GM19467 (cell line): ENCODE measurements around the gene ALDH16A1.

Source experiments
- ATAC-seq: cut with Tn5 transposase; IDR thresholded peaks from one replicate; pipeline ENCODE4 v1.9.1; 2021; ENCODE audit warnings: mild to moderate bottlenecking, moderate library complexity; ENCODE audit not compliant: unreplicated experiment

ALDH16A1 gene

GRCh38 chr19:49423071-49423984 lies 29.7 kb upstream of the ALDH16A1 start, which contains the start of gene PTH2:
PTH2 (minus strand) TSS chr19:49423441; CDS start chr19:49423339, 102 bp downstream.
- no peak for ATAC-seq

DNA sequence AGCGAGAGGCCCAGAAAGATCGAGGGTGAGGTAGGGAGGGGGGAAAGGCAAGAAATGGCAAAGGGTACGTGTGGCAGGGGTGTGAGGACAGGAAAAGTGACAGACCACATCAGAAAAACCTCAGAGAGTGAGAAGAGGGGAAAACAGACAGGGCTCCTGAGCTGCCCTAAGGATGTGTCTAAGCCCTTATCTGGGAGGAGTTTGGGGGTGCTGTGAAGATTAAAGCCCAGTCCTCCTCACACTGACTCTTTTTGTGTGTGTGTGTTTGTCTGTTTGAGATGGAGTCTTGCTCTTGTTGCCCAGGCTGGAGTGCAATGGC lies 29.1 kb upstream of the ALDH16A1 start:
- no peak for ATAC-seq

DNA sequence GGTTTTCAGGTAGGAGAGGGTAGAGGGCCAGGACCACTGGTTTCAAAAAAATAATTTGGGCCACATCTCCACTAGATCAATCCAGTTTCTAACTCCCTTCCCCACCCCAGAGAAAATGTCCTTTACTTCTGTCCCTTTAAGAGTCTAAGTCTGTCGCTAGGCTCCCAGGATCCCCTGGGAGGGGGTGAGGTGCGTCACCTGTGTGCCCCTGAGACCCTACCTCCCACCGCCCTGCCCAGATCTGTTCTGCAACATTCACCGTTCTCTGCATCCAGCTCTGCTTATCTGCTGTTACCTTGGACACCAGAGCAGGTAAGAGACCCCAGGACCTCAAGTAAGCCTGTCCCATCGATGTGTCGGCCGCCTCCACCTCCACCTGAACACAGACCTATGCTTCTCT lies 27.8 kb upstream of the ALDH16A1 start, which contains the start of gene GFY:
GFY (plus strand) TSS at position 211 of the 400 bp plus-strand sequence. CDS start 1,043 bp downstream, outside the sequence.
- no peak for ATAC-seq

DNA sequence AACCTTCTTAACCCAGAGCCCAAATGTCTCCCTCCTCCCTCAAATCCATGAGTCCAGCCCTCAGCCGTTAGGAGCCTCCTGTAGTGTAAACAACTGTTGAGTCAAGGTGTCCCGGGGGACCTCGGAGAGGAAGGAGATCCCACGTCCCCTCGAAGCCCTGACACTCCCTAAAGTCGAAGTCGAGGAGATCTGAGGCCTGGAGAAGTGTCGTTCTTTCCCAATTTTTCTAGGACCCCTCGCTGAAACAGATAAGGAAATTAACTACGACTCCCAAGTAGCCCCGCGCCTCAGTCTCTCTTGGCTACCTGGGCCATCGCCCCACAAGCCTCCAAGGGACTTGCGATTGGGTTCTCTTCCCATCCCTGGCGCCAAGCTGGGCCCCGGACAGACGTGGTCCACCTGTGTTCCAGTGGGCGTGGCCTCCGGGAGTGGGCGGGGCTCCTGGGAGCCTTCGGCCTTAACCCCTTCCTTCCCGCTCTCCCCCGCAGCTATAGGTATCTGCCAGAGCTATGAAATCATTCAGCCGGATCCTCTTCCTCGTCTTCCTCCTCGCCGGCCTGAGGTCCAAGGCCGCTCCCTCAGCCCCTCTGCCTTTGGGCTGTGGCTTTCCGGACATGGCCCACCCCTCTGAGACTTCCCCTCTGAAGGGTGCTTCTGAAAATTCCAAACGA lies 27.0 kb upstream of the ALDH16A1 start:
- no peak for ATAC-seq

GRCh38 chr19:49427339-49427738 lies 25.7 kb upstream of the ALDH16A1 start:
- ATAC-seq: no peak

GRCh38 chr19:49427855-49428546 lies 25.0 kb upstream of the ALDH16A1 start:
- ATAC-seq: no peak

DNA sequence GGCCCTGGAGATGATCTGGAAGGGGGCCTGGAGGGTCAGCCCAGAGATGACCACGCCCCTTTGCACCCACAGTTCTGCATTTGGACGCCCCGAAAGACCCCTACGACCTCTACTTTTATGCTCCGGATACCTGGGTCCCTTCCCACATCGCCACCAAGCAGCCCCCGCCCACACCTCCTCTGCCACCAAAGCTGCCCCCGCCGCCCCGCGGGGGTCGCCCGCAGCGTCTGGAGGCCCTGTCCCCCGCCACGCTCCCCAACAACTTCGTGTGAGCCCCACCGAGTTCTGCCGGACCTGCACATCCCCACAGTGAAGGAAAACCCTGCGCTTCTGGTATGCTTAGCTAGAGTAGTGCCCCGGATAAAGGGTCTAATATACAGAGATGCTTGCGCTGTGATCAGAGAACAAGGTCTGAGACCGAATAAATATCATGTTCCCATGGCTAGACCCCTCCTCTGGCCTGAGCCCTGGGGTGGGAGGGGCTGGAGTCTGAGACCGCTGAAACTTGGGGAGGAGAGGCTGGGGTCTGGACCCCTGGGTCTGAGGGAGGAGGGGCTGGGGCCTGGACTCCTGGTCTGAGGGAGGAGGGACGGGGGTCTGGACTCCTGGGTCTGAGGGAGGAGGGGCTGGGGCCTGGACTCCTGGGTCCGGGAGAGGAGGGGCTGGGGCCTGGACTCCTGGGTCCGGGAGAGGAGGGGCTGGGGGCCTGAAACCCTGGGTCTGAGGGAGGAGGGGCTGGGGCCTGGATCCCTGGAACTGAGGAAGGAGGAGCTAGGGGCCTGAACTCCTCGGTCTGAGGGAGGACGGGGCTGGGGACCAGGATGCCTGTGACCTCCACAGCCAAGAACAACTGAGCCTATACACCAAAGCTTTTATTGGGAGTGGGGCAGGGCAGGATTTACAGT lies 24.2 kb upstream of the ALDH16A1 start:
- ATAC-seq: no peak

GRCh38 chr19:49430172-49430677 lies 22.8 kb upstream of the ALDH16A1 start:
- ATAC-seq: no peak

DNA sequence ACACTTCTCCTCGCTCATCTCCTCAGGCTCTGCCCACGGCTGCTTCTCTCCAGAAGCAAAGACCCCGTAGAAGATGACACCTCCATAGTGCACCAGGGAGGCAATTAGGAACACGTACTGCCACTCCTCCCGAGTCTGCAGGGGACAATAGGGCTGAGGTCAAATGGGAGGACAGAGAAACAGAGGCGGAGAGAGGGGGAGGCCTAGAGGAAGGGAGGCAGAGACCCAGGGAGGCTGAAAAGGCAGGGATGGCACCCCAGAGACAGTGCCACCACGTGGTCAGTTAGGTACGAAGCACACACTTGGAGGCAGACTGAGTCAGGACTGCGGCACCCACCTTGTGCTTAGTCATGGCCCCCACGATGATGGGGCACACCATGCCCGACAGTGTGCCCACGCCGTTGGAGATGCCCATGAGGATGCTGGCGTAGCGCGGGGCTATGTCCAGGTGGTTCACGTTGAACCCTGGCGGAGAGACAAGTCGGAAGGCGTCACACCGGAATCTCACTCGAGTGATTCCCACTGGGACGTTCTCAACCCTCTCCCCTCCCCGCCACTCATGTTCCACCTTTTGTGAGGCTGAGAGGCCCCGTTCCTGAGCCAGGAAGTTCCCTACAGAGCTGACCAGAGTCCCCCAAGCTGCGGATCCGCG lies 22.2 kb upstream of the ALDH16A1 start:
- no peak for ATAC-seq

DNA sequence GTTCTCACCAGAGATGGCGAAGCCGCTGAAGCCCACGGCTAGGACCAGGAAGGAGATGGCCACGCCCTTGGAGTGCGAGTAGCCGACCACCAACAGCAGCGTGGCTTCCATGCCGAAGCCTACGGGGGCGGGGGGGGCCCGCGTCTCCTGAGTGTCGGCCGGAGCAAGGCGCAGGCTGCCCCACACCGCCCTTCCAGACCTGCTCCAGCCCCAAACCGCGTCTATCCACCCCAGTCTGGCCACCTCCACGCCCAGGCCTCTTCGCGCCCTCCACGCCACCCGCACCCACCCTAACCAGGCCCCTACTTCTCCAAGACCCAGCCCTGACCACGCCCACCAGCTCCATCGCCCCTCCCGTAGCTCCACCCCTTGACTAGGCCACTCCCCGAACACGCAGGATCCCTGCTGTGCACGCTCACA lies 21.7 kb upstream of the ALDH16A1 start:
- no peak for ATAC-seq

DNA sequence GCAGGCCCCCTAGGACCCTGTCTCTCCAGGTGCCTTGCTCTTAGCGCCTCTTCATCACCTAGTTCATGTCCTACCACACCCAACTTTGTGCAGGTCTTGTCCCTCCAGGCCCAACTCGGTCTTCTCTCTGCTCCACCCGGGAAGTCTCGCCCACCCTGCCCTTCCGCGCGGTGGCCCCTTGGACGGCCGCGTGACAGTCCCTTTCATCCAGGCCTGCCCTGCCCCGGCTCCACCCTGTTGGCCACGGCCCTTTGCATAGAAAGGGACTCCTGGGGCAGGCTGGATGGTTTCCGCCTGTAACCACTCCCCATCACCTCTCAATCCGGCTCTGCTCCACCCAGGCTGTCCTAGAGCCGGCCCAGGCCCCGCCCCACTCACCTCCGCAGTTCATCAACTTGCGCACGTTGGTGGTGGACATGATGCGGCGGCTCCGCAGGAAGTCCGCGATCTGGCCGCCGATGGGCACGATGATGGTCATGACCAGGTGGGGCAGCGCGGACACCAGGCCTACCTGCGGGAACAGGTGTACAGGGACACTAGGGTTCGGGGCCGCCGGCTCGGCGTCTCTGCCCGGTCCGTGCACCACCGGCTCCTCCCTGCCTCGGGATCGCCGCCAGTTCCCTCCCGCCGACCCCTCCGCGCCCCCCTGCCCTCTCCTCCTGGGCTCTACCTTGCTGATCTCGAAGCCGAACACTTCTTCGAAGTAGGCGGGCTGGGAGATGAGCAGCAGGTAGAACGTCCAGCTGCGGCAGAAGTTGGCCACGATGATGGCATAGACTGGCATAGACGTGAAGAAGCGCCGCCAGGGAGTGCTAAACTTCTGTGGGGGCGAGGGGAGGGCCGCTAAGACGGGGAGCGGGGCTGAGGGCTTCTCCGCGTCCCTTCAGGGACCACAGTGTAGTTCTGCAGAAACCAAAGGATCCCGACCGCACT lies 20.6 kb upstream of the ALDH16A1 start:
- ATAC-seq: no peak

GRCh38 chr19:49433240-49433901 lies 19.7 kb upstream of the ALDH16A1 start:
- no peak for ATAC-seq

GRCh38 chr19:49434907-49435583 lies 18.0 kb upstream of the ALDH16A1 start:
- no peak for ATAC-seq

GRCh38 chr19:49435670-49436069 lies 17.4 kb upstream of the ALDH16A1 start:
- no peak for ATAC-seq

GRCh38 chr19:49436381-49437017 lies 16.5 kb upstream of the ALDH16A1 start:
- no peak for ATAC-seq

DNA sequence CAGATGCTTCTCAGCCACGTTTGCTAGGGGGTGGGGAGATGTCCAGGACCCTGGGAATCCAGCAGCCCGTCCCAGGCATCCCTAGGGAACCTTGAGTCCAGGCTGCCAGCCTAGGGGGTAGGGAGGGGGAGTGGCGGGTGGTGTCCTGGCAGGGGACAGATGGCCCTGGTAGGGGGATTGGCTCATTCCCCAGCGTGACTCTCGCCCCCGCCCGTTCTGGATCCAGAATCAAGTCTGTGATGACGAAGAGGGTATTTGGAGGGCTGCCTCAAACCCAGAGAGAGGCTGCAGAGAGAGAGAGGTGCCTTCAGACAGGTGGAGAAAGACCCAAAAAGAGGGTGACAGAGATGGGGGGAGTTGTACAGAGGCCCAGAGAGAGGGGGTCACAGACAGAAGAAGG lies 15.8 kb upstream of the ALDH16A1 start:
- no peak for ATAC-seq

- ATAC-seq: no peak
Observed at GRCh38 chr19:49438261-49438660, 14.8 kb upstream of the ALDH16A1 start.
